H9 (cell line): Measurements from ENCODE around the gene USPL1. TPM values are rescaled to one million over a fixed set of nuclear protein-coding genes. Genes with fewer than 3 reads are reported as not detected.

Source experiments
- DNase-seq: peaks from one replicate; pipeline ENCODE4 v3.0.0-alpha.2; 2017
- H2AFZ ChIP-seq: one replicate; pipeline ENCODE4 v1.6.1; 2013; ENCODE audit warnings: mild to moderate bottlenecking, low read length, control low read depth, moderate library complexity
- H2AK5ac ChIP-seq: 2 replicates; pipeline ENCODE4 v1.6.1; 2013; ENCODE audit warnings: low read length, control low read depth, mixed read lengths; ENCODE audit not compliant: insufficient read length
- H2BK120ac ChIP-seq: one replicate; pipeline ENCODE4 v1.6.1; 2013; ENCODE audit warnings: low read depth, mild to moderate bottlenecking, low read length, control low read depth, inconsistent platforms; ENCODE audit not compliant: poor library complexity, severe bottlenecking
- H2BK12ac ChIP-seq: 2 replicates; pipeline ENCODE4 v1.6.1; 2013; ENCODE audit warnings: low read length, control low read depth, mixed read lengths, low read depth; ENCODE audit not compliant: insufficient read length
- H2BK15ac ChIP-seq: 2 replicates; pipeline ENCODE4 v1.6.1; 2013; ENCODE audit warnings: low read depth, low read length, control low read depth
- H2BK20ac ChIP-seq: one replicate; pipeline ENCODE4 v1.6.1; 2013; ENCODE audit warnings: low read depth, mild to moderate bottlenecking, low read length, control low read depth, inconsistent platforms; ENCODE audit not compliant: poor library complexity, severe bottlenecking
- H2BK5ac ChIP-seq: 2 replicates; pipeline ENCODE4 v1.6.1; 2013; ENCODE audit warnings: low read length, control low read depth, mixed read lengths; ENCODE audit not compliant: insufficient read length
- H3K14ac ChIP-seq: 2 replicates; pipeline ENCODE4 v1.6.1; 2013; ENCODE audit warnings: low read length, control low read depth; ENCODE audit not compliant: insufficient read depth
- H3K18ac ChIP-seq: 2 replicates; pipeline ENCODE4 v1.6.1; 2013; ENCODE audit warnings: low read depth, mild to moderate bottlenecking, mixed read lengths, low read length, control low read depth; ENCODE audit not compliant: insufficient read length
- H3K23ac ChIP-seq: 2 replicates; pipeline ENCODE4 v1.6.1; 2013; ENCODE audit warnings: low read length, control low read depth, mixed read lengths, low read depth; ENCODE audit not compliant: insufficient read length
- H3K23me2 ChIP-seq: 2 replicates; pipeline ENCODE4 v1.6.1; 2013; ENCODE audit warnings: low read depth, mild to moderate bottlenecking, mixed read lengths, low read length, control low read depth; ENCODE audit not compliant: insufficient read length, poor library complexity, severe bottlenecking
- H3K27ac ChIP-seq: 2 replicates; pipeline ENCODE4 v1.5.1; 2013; ENCODE audit warnings: low read length, control low read depth, mixed read lengths, low read depth; ENCODE audit not compliant: insufficient read length
- H3K27me3 ChIP-seq: 2 replicates; pipeline ENCODE4 v1.6.1; 2013; ENCODE audit warnings: low read length, control low read depth, inconsistent platforms; ENCODE audit not compliant: insufficient read depth
- H3K4ac ChIP-seq: 2 replicates; pipeline ENCODE4 v1.6.1; 2013; ENCODE audit warnings: low read depth, mild to moderate bottlenecking, control low read depth, inconsistent platforms, low read length, moderate library complexity
- H3K4me1 ChIP-seq: 2 replicates; pipeline ENCODE4 v1.6.1; 2013; ENCODE audit warnings: low read length, control low read depth, inconsistent platforms; ENCODE audit not compliant: insufficient read depth
- H3K4me2 ChIP-seq: 2 replicates; pipeline ENCODE4 v1.6.1; 2013; ENCODE audit warnings: low read length, control low read depth, mixed read lengths; ENCODE audit not compliant: insufficient read length, insufficient read depth
- H3K56ac ChIP-seq: 2 replicates; pipeline ENCODE4 v1.6.1; 2013; ENCODE audit warnings: low read depth, mild to moderate bottlenecking, mixed read lengths, low read length, control low read depth; ENCODE audit not compliant: insufficient read length
- H3K79me1 ChIP-seq: 2 replicates; pipeline ENCODE4 v1.6.1; 2013; ENCODE audit warnings: low read depth, mild to moderate bottlenecking, moderate library complexity, low read length, control low read depth, inconsistent platforms; ENCODE audit not compliant: insufficient read depth, poor library complexity, severe bottlenecking
- H3K79me2 ChIP-seq: 2 replicates; pipeline ENCODE4 v1.6.1; 2013; ENCODE audit warnings: low read length, control low read depth, inconsistent platforms; ENCODE audit not compliant: insufficient read depth
- H3K9ac ChIP-seq: 2 replicates; pipeline ENCODE4 v1.6.1; 2013; ENCODE audit warnings: low read length, control low read depth, mixed read lengths; ENCODE audit not compliant: insufficient read length; ENCODE audit errors: extremely low read depth
- H3K9me3 ChIP-seq: one replicate; pipeline ENCODE4 v1.6.1; 2013; ENCODE audit warnings: low read depth, low read length, inconsistent platforms; ENCODE audit not compliant: control insufficient read depth
- H3T11ph ChIP-seq: one replicate; pipeline ENCODE4 v1.6.1; 2013; ENCODE audit warnings: mild to moderate bottlenecking, low read length, control low read depth, inconsistent platforms
- H4K20me1 ChIP-seq: one replicate; pipeline ENCODE4 v1.6.1; 2013; ENCODE audit not compliant: control insufficient read depth, insufficient read length, insufficient read depth
- H4K5ac ChIP-seq: 2 replicates; pipeline ENCODE4 v1.6.1; 2013; ENCODE audit warnings: low read depth, mild to moderate bottlenecking, mixed read lengths, low read length, control low read depth; ENCODE audit not compliant: insufficient read length
- H4K8ac ChIP-seq: replicated peaks from 2 replicates; pipeline ENCODE4 v1.6.1; 2013; ENCODE audit warnings: low read length, control low read depth, mixed read lengths, low read depth; ENCODE audit not compliant: insufficient read length
- H4K91ac ChIP-seq: 2 replicates; pipeline ENCODE4 v1.6.1; 2013; ENCODE audit warnings: low read depth, mild to moderate bottlenecking, moderate library complexity, mixed read lengths, low read length, control low read depth; ENCODE audit not compliant: insufficient read length
- H3K27ac Mint-ChIP-seq, 3 experiments: 2 replicates in 2 of 3; 3 replicates in 1 of 3; pipeline ENCODE4 v1.8.0; 2020 to 2021; ENCODE audit warnings: mixed read lengths in 3 of 3, mild to moderate bottlenecking in 1 of 3, moderate library complexity in 1 of 3
- H3K27me3 Mint-ChIP-seq: 2 replicates; pipeline ENCODE4 v1.8.0; 2021; ENCODE audit warnings: low read depth, mild to moderate bottlenecking, moderate library complexity, mixed read lengths
- H3K36me3 Mint-ChIP-seq, 3 experiments: 2 replicates in 2 of 3; 3 replicates in 1 of 3; pipeline ENCODE4 v1.8.0; 2020 to 2021; ENCODE audit warnings: low read depth in 3 of 3, mixed read lengths in 3 of 3; ENCODE audit not compliant: insufficient read depth in 1 of 3
- H3K4me1 Mint-ChIP-seq, 2 experiments: 2 replicates each; pipeline ENCODE4 v1.8.0; 2020; ENCODE audit warnings: mixed read lengths in 2 of 2
- H3K4me3 Mint-ChIP-seq, 2 experiments: 2 replicates in 1 of 2; 3 replicates in 1 of 2; pipeline ENCODE4 v1.8.0; 2020 to 2021; ENCODE audit warnings: mild to moderate bottlenecking in 2 of 2, mixed read lengths in 2 of 2, moderate library complexity in 1 of 2
- H3K9me3 Mint-ChIP-seq, 2 experiments: 2 replicates in 1 of 2; 3 replicates in 1 of 2; pipeline ENCODE4 v1.8.0; 2020; ENCODE audit warnings: mild to moderate bottlenecking in 2 of 2, mixed read lengths in 2 of 2, moderate library complexity in 1 of 2
- CTCF ChIP-seq: fragments of 200-600 bp; sonication (generic); conservative IDR thresholded peaks from 3 replicates; pipeline ENCODE4 v1.8.0; 2021; ENCODE audit warnings: antibody characterized with exemption, mild to moderate bottlenecking
- WGBS: extraction: QIAGEN DNeasy Blood & Tissue Kit; methylation state at CpG from one replicate; pipeline ENCODE4 v1.1.7; 2013; ENCODE audit warnings: missing lambda C conversion rate, low lambda C conversion rate, mixed read lengths; ENCODE audit not compliant: insufficient read length; ENCODE audit errors: extremely low coverage; 5-methylcytosine and 5-hydroxymethylcytosine counted together
- total RNA-seq: library from RNA; stranded (reverse); gene quantifications from 2 replicates; pipeline ENCODE4 v1.2.1, GENCODE V29; 2021

Gene USPL1
- total RNA-seq, 1 experiment from 2014 or later: 17.6 TPM

- no peak overlapping the region for H2BK15ac ChIP-seq
- H3K9ac ChIP-seq: no peak overlapping the region
- no peak overlapping the region for H3K18ac ChIP-seq
- Mint-ChIP-seq H3K27me3 (peaks cover 4% of the 10 kb centered on the region), H3K36me3 (no peaks in the 10 kb centered on the region), H3K4me3 (no peak overlapping the region), H3K9me3 (no peaks in the 10 kb centered on the region; a peak in 1 of 5 replicates), H3K27ac (no peak overlapping the region), H3K4me1 (peaks cover 15 to 20% of the 10 kb centered on the region in 2 experiments)
- no peak overlapping the region for H3K4me2 ChIP-seq
- H3K23ac ChIP-seq: no peak overlapping the region
- H3K4ac ChIP-seq: no peak overlapping the region
- DNase-seq: no peak
- H3T11ph ChIP-seq: no peak overlapping the region
- no peak overlapping the region for H3K27ac ChIP-seq
- TF ChIP-seq CTCF: no peak
- no peak overlapping the region for H3K14ac ChIP-seq
- H2BK120ac ChIP-seq: no peak overlapping the region
- H3K9me3 ChIP-seq: no peaks in the 10 kb centered on the region
- 0 out of 2 replicates have a peak, but pooled peaks cover 7% of the 10 kb centered on the region for H3K4me1 ChIP-seq
- H4K20me1 ChIP-seq: no peaks in the 10 kb centered on the region
- WGBS: no CpG with 5 or more reads among the region's 15 CpGs
- H4K5ac ChIP-seq: no peak overlapping the region
- no peaks in the 10 kb centered on the region for H3K79me1 ChIP-seq
- H2AFZ ChIP-seq: no peak overlapping the region
- no peak overlapping the region for H2AK5ac ChIP-seq
- no peaks in the 10 kb centered on the region for H3K79me2 ChIP-seq
- no peaks in the 10 kb centered on the region for H3K23me2 ChIP-seq
- H3K27me3 ChIP-seq: no peaks in the 10 kb centered on the region
- no peak overlapping the region for H2BK20ac ChIP-seq
- no peak overlapping the region for H4K91ac ChIP-seq
- H4K8ac ChIP-seq: no peak overlapping the region
- no peak overlapping the region for H3K56ac ChIP-seq
- H2BK12ac ChIP-seq: no peak overlapping the region
- H2BK5ac ChIP-seq: no peak overlapping the region
These were observed 80.8 kb downstream of the USPL1 start for GRCh38 chr13:30698488-30699005.
